HG02981 (cell line): ENCODE results near the gene MAP7D2.

Source experiments
- ATAC-seq: cut with Tn5 transposase; IDR thresholded peaks from one replicate; pipeline ENCODE4 v1.9.1; 2021; ENCODE audit warnings: mild to moderate bottlenecking, moderate library complexity; ENCODE audit not compliant: unreplicated experiment

The MAP7D2 gene

GRCh38 chrX:19975845-19976244 is 140.9 kb downstream of the MAP7D2 start:
- no peak for ATAC-seq

GRCh38 chrX:19972984-19973383 is 143.7 kb downstream of the MAP7D2 start:
- ATAC-seq: no peak

- ATAC-seq: no peak
Observed at GRCh38 chrX:19968276-19968675, 148.4 kb downstream of the MAP7D2 start.

DNA sequence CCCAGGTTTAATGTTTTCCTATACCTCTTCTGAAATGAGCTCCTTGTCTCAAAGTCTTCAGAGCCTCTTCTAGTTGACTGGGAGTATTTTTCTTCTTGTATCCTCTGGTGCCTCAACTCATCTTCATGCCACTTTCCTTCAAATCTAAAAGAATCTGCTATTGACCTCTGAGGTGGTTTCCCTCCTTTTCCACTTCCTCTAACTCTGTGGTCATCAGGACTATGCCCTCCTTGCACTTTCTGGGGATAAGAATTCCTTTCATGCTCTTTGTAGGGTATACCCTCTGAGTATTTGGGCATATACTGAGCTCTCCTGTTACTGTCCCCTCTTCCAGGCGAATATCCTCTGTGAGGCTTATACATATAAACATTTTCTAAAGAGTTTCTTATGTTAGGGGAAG is 150.7 kb downstream of the MAP7D2 start:
- ATAC-seq: no peak

DNA sequence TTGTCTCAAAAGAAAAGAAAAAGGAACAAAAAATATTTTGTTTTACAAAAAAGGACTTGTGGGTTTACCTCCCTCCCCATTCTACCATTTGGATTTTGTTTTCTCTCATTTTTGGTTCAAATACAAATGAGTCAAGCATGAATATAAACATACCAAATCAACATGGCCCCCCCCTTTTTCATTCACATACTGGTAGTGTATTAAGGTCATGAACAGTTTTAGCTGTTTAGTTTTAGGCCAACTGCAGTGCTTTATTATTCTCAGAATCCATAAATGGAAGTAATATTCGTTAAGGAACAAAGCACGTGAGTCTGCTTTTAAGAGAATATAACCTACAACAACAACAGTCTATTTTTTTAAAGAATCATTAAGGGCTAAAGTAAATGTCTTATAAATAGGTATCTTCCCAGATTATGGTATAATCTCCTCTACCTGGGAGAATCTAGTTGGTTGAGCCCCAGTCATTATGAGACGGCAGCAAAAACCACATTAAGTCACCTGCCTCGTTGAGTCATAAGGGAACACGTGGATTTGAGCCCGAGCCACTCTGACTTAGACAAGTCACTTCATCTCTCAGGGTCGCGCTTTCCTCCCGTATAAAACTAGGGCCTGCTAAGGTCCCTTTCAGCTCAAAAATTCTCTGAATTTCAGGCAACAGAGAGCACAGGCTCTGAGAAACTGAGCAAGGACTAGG is 152.5 kb downstream of the MAP7D2 start:
- ATAC-seq: peak; percentile 79

DNA sequence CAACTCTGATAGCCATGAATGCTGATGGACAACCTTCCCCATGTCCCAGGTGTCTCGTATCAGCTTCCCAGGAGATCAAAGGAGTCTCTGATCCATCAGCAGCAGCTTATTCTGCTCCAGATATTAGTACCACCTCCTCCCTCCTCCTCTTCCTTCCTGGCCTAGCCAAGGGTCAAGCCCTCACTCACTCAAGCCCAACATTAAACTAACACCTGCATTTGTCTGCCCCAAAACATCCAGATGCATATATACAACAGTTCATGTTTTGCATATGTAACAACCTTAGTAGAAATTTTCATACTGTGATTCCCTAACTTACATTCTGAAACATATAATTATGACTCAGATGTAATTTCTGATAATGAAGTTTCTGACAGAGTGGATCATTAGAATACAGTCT is 155.8 kb downstream of the MAP7D2 start:
- ATAC-seq: no peak

DNA sequence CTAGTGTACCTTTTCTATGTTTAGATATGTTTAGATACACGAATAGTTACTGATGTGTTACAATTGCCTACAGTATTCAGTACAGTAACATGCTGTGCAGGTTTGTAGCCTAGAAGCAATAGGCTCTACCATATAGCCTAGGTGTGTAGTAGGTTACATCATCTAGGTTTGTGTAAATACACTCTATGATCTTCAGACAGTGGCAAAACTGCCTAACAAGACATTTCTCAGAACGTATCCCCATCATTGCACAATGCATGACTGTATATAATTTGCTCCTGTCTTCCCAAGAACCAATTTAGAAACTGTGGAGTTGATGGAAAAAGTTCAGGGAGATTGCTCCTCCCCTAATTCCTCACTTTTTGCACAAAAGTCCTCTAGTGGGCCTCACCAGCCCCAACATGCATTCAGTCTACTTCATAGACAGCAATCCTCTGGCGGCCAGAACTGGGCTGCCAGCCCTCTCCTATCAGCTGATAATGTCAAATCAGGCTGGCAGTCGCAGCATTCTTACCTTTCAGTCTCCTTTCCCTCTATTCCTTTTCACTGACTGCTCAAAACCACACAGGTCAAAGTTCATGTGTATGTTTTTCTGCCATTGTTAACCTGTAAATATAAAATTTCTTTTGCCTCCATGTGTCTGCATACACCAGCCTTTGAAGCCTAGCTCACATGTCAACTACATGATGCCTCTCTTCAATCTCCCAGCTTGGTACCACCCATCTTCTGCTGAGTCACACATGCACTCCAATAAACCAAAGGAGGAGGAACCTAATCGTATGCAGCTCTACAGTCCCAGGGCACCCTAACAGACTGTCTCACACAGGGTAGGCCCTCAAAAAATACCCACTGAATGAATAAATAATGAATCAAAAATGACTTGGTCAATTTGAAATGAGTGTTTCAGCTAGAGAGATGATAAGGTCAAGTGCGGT is 157.9 kb downstream of the MAP7D2 start:
- no peak for ATAC-seq

GRCh38 chrX:19956923-19957322 is 159.8 kb downstream of the MAP7D2 start:
- no peak for ATAC-seq
